DMS79 (cell line): ENCODE data around the gene FOXN1.

Experiments
- DNase-seq: peaks from one replicate; lab custom pipeline; 2025; lab: John Stamatoyannopoulos, UW

Gene FOXN1

GRCh38 chr17:28478712-28479615 lies 27.2 kb upstream of the FOXN1 start:
- no peak for DNase-seq

DNA sequence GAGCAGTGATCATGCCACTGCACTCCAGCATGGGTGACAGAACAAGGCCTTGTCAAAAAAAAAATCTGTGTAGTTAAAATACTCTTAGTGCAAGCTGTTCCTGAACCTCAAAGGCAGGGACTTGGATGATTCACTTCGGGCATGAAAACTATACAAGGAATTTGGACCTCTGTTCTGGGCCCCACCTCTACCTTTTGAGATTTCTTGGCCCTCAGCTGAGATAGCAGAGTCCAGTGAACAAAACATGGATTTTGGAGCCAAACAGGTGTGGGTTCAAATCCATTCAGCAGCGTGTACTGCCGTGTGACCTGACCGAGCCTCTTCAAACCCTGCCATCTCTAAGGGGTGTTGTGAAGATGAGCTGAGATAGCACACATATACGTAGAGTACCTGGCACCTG lies 25.9 kb upstream of the FOXN1 start:
- no peak for DNase-seq

DNA sequence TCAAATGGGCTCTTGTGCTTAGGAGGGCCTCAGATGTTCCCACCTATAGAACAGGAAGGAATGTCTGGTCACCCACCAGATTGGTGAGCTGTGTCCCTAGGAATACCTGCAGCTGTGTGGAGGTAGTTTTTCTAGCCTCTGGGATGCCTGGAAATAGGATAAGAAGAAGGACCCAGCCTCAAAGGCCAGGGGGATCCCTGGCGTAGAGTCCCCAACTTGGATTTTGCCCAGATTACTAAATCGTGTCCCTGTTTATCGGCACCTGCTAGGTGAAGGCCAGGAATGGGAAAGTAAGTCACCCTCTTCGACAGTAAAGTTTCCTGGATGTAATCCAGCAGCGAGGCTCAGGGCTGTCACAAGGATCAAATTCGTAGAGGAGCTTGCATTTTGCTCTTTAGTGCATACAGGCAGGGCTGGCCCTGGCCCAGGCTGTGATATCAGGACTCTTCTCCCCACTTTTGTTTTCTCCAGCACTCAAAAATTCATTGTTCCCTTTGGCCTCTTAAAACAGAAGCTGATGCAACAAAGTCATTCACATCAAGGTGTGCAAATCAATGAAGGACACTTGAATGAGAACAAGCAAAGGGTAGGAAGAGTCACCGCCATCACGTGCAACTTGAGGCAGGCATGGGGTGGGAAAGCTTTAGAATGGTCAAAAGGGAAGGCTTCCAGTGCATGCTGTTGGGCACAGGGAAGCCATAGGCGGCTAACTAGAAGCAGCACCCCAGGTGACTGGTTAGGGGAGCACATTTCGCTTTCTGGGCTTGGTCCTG lies 25.2 kb upstream of the FOXN1 start:
- DNase-seq, result peak; percentile 87

- no peak for DNase-seq
Measured at GRCh38 chr17:28482551-28483199, 23.5 kb upstream of the FOXN1 start.

DNA sequence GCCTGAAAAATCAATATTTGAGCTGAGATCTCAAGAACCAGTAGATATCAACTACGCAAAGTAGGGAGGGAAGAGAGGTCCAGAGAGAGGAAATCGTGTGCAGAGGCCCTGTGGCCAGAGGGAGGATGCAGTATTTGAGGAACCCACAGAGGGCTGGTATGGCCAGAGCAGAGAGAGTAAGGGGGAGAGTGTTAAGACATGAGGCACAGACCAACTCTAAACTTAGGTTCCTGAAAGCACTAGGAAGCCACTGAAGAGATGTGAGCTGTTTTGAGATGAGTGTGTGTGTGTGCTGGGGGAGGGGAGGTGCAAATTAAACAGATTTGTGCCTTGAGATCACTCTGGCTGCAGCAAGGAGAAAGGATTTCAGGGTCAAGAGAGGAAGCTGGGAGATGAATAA lies 21.9 kb upstream of the FOXN1 start:
- DNase-seq, result no peak

GRCh38 chr17:28485049-28485448 lies 21.1 kb upstream of the FOXN1 start:
- DNase-seq, result no peak

DNA sequence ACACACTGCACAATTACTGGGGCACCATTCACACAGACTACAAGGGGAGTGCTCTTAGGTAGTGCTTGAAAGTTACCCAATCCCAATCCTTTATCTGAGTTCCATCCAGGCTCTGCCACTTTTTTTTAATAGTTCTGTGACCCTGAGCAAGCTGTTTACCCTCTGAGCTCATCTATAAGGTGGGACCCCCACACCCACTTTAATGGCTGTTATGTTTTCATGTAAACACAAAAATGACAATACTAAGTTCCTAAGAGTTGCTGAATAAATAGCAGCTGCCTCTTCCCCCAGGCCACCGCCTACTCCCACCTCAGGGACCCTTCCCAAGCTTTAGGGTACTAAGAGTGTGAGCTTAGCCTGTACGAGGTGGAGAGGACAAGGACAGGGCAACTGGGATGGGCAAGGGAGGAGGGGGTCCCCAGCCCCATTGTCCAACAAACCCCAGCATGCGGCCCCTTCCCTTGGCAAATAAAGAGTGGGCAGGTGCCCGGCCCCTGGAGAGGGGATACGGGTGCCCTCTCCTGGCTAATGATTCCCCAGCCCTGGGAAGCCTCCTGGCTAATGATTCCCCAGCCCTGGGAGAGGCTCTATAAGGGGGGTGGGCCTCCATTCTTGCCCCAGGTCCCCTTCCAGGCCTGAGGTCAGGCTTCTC lies 18.1 kb upstream of the FOXN1 start:
- DNase-seq, result no peak

GRCh38 chr17:28488533-28489276 lies 17.4 kb upstream of the FOXN1 start:
- no peak for DNase-seq

GRCh38 chr17:28491286-28491685 lies 14.9 kb upstream of the FOXN1 start:
- no peak for DNase-seq

DNA sequence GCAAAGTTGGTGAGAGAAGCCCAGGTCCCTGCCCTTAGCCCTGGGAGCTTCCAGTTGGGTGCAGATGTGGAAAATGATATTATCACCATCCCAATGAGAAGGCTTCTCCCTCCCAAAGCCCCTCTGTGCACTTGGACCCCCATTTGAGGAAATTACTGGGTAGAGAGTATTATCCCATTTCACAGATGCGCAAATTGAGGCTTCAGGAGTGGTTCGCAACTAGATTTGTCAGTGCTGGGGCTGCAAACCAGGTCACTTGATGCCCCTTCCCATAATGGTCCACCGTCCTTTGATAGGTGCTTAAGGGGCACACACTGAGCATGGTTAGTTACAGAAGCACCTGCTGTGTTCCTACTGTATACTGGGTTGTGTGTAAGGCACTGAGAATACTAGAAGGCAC lies 14.3 kb upstream of the FOXN1 start:
- no peak for DNase-seq

GRCh38 chr17:28492352-28493310 lies 13.5 kb upstream of the FOXN1 start:
- DNase-seq, result peak; percentile 32

GRCh38 chr17:28493460-28493859 lies 12.7 kb upstream of the FOXN1 start:
- DNase-seq, result no peak

GRCh38 chr17:28494445-28495188 lies 11.5 kb upstream of the FOXN1 start:
- DNase-seq, result peak; percentile 59

GRCh38 chr17:28495635-28496034 lies 10.5 kb upstream of the FOXN1 start:
- no peak for DNase-seq

DNA sequence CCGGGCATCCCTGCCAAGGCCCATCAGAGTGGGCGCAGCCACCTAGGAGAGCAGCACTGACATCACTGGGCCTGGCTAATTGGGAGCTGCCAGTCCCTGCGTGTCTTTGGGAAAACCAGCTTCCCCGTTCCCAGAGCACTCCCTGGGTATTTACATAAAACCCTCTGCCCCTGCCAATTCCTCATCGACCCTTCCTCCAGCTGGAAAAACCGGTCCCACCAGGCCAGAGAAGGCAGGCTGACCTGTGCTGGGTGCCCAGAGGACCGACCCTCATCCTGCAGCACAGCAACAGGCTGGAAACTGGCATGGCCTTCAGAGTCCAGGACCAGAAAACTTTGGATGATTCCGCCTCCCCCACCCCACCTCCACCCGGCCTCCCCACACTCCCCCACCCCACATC lies 8.2 kb upstream of the FOXN1 start:
- DNase-seq, result peak; percentile 11

DNA sequence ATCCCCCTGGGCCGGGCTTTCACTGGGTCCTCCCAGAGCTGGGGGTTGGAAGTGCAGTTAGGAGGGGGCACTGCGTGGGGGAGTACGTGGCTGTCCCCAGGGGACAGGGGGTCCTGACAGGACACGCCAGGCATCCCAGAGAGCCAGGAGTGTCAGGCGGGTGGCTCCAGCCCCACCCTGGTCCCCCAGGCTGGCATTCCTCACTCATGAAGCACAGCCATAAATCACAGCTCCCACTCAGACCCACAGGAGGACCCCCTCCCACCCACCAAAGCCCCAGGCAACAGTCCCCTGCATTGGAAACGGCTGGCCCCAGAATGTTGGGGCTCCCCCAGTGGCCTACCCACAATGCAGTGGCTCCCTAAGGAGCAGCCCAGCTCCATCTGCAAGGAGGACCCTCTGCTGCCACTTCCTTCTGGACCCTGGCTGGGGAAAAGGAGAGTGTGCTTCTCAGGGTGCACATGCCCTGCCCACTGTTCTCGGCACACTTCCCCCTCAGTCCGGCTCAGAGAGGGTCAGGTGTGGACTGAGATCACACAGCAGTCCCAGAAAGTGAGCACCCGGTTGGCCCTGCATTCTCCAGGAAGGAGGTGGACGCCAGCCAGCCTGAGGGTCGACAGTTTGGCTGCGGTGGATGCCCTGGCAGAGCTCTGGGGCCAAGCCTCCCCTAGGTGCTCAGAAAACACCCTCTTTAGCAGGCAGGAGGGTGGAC lies 7.3 kb upstream of the FOXN1 start:
- DNase-seq, result no peak

DNA sequence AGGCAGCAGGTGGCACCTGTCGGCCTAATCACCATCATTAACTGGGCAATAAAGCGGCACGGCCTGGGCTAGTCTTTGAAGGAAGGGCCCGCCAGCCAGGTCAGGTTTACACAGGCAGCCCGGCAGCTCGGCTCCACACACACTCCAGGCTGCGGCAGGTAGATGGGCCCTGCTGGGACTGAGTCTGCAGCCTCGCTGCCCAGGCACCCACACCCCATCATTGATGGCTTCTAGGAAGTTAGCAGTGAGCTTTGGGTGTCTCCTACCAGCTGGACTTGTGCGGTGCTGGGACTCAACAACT lies 6.8 kb upstream of the FOXN1 start:
- DNase-seq, result no peak

- DNase-seq, result no peak
Measured at GRCh38 chr17:28499684-28500357, 6.3 kb upstream of the FOXN1 start.
